GM18907 (cell line): ENCODE data around the gene CDK9.
"Not testable (repeated sequence)": the region's sequence is repeated elsewhere in the genome, so short reads cannot be mapped to it uniquely, and the experiment has no call there.

Experiments used
- ATAC-seq: cut with Tn5 transposase; IDR thresholded peaks from one replicate; pipeline ENCODE4 v1.9.1; 2021; ENCODE audit warnings: mild to moderate bottlenecking, moderate library complexity; ENCODE audit not compliant: unreplicated experiment

The CDK9 gene

GRCh38 chr9:127779136-127779981 is 6.5 kb upstream of the CDK9 start:
- ATAC-seq, result peak; percentile 43

- no peak for ATAC-seq
Measured at GRCh38 chr9:127780126-127780885, 5.5 kb upstream of the CDK9 start.

GRCh38 chr9:127780909-127781308 is 4.9 kb upstream of the CDK9 start:
- not testable (repeated sequence) for ATAC-seq

GRCh38 chr9:127781806-127782205 is 4.0 kb upstream of the CDK9 start:
- no peak for ATAC-seq

GRCh38 chr9:127783111-127784008 is 2.5 kb upstream of the CDK9 start:
- no peak for ATAC-seq

GRCh38 chr9:127785023-127785932 is 556 bp upstream of the CDK9 start:
- ATAC-seq, result peak; percentile 46

GRCh38 chr9:127786773-127787104 is 905 bp downstream of the CDK9 start:
- no peak for ATAC-seq

GRCh38 chr9:127788337-127789011 is 2.6 kb downstream of the CDK9 start:
- ATAC-seq, result no peak

- no peak for ATAC-seq
Measured at GRCh38 chr9:127789179-127789578, 3.3 kb downstream of the CDK9 start.

- ATAC-seq, result no peak
Measured at GRCh38 chr9:127790094-127790855, 4.4 kb downstream of the CDK9 start.

- ATAC-seq, result no peak
Measured at GRCh38 chr9:127791085-127791484, 5.3 kb downstream of the CDK9 start.

GRCh38 chr9:127792417-127793031 is 6.7 kb downstream of the CDK9 start:
- no peak for ATAC-seq

GRCh38 chr9:127793093-127793708 is 7.4 kb downstream of the CDK9 start:
- no peak for ATAC-seq

GRCh38 chr9:127794001-127794791 is 8.4 kb downstream of the CDK9 start:
- ATAC-seq, result no peak

- ATAC-seq, result no peak
Measured at GRCh38 chr9:127796225-127796813, 10.5 kb downstream of the CDK9 start.

- no peak for ATAC-seq
Measured at GRCh38 chr9:127796852-127797370, 11.1 kb downstream of the CDK9 start.
